Measurements from ENCODE around the gene TMEM178B. TPM values are rescaled to one million over a fixed set of nuclear protein-coding genes. Genes with fewer than 3 reads are reported as not detected.
A peak's percentile ranks its signal among the peaks of the same experiment; 100 is the strongest.

The TMEM178B gene
- total and polyA plus RNA-seq, 2 of the 13 experiments (the other 11 are each of a cell fraction or from before 2014, with no cell fraction given) = 0.01 to 0.02 TPM

GRCh38 chr7:141227454-141227853 is 153.6 kb downstream of the TMEM178B start (continued):
- TF ChIP-seq PAXIP1 (CRISPR knock-in tag; conservative IDR thresholded peaks at IDR 0.05) = no peak
- TF ChIP-seq YEATS2 (CRISPR knock-in tag; IDR thresholded peaks at IDR 0.05; ENCODE audit: borderline replicate concordance) = no peak
- TF ChIP-seq ZNF678 (CRISPR knock-in tag; IDR thresholded peaks at IDR 0.05) = no peak
- no peak for TF ChIP-seq TBP (CRISPR knock-in tag; IDR thresholded peaks at IDR 0.05)
- no peak for TF ChIP-seq FOXO1 (CRISPR knock-in tag; IDR thresholded peaks at IDR 0.05)
- TF ChIP-seq, protein P1, sequence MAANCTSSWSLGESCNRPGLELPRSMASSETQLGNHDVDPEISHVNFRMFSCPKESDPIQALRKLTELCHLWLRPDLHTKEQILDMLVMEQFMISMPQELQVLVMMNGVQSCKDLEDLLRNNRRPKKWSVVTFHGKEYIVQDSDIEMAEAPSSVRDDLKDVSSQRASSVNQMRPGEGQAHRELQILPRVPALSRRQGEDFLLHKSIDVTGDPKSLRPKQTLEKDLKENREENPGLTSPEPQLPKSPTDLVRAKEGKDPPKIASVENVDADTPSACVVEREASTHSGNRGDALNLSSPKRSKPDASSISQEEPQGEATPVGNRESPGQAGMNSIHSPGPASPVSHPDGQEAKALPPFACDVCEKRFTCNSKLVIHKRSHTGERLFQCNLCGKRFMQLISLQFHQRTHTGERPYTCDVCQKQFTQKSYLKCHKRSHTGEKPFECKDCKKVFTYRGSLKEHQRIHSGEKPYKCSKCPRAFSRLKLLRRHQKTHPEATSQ (CRISPR knock-in tag; IDR thresholded peaks at IDR 0.05; ENCODE audit: borderline replicate concordance) = no peak
- TF ChIP-seq IRF9 (CRISPR knock-in tag; IDR thresholded peaks at IDR 0.05; ENCODE audit: borderline replicate concordance) = no peak
- peak; percentile 100 for TF ChIP-seq HOXA5 (CRISPR knock-in tag; IDR thresholded peaks at IDR 0.05)
- no peak for TF ChIP-seq CTCF (CRISPR knock-in tag; IDR thresholded peaks at IDR 0.05)
- no peak for TF ChIP-seq TIGD3 (CRISPR knock-in tag; IDR thresholded peaks at IDR 0.05; ENCODE audit: borderline replicate concordance)
- no peak for TF ChIP-seq ZNF343 (CRISPR knock-in tag; IDR thresholded peaks at IDR 0.05)
- TF ChIP-seq KMT2A (CRISPR knock-in tag; IDR thresholded peaks at IDR 0.05) = no peak
- TF ChIP-seq ZHX1 (CRISPR knock-in tag; IDR thresholded peaks at IDR 0.05; ENCODE audit: low read depth) = no peak
- TF ChIP-seq MEIS2 (CRISPR knock-in tag; IDR thresholded peaks at IDR 0.05) = peak; percentile 71; the same call in 1 of the 2 replicates
- TF ChIP-seq, protein P2, sequence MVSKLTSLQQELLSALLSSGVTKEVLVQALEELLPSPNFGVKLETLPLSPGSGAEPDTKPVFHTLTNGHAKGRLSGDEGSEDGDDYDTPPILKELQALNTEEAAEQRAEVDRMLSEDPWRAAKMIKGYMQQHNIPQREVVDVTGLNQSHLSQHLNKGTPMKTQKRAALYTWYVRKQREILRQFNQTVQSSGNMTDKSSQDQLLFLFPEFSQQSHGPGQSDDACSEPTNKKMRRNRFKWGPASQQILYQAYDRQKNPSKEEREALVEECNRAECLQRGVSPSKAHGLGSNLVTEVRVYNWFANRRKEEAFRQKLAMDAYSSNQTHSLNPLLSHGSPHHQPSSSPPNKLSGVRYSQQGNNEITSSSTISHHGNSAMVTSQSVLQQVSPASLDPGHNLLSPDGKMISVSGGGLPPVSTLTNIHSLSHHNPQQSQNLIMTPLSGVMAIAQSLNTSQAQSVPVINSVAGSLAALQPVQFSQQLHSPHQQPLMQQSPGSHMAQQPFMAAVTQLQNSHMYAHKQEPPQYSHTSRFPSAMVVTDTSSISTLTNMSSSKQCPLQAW (CRISPR knock-in tag; IDR thresholded peaks at IDR 0.05) = no peak
- TF ChIP-seq RCOR2 (CRISPR knock-in tag; IDR thresholded peaks at IDR 0.05) = no peak

All from HepG2 (cell line).